ENCODE data around the gene CKAP4.
A peak's percentile ranks its signal among the peaks of the same experiment; 100 is the strongest.
"Not testable (repeated sequence)": the region's sequence is repeated elsewhere in the genome, so short reads cannot be mapped to it uniquely, and the experiment has no call there.

CKAP4 gene

GRCh38 chr12:106247674-106248311 is at the start of gene CKAP4:
TSS of gene CKAP4 (minus strand) at chr12:106248020. CDS start at chr12:106247851, 169 bp downstream.
- DNase-seq = peak; percentile 87

DNA sequence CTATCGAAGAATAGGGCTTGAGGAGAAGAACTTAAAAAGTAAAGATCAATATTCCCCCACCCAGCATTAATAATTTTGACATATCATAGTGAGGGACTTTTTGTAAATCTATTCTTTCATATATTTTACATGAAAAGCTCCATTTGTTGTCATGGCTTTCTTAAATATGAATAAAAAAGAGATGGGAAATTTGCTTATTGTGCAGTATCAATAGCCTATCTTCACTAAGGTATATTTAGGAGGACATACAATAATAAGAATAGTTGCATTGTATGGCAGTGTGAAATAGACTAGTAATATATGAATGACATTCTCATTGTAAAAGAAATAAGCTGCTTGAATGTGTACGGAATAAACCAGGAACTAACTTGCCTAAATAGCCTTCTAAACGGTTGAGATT is 49.3 kb upstream of the CKAP4 start:
- DNase-seq = no peak

- no peak for DNase-seq
These were observed 48.5 kb upstream of the CKAP4 start for GRCh38 chr12:106296179-106296877.

DNA sequence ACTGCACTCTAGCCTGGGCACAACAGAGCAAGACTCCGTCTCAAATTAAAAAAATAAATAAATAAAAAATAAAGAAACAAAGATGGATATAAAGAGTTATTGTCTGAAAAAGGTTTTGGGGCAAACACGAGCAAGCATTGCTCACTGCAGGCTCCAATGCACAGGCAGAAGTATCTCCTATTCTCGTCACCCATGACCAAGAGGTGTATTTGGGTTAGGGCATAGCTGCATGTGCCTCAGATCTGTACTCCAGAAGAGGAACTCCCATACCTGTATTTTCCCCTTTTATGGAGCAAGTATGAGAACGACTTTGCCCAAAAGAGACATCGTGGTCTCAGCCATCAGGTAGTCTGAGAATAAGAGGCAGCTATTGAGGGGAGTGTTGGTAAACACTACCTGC is 44.5 kb upstream of the CKAP4 start:
- DNase-seq = no peak

DNA sequence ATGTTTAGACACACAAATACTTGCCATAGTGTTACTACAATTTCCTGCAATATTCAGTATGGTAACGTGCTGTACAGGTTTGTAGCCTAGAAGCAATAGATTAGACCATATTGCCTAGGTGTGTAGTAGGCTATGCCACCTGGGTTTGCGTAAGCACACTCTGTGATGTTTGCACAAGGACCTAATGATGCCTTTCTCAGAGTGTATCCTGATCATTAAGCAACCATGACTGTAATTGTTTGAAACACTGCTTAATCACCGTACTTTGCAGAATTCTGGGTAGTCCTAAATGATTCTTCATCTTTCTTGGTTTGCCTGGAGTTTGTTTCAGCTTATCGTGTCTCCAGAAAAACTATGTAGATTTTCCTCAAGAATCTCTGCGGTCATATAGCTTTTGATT is 43.5 kb upstream of the CKAP4 start:
- DNase-seq = no peak

GRCh38 chr12:106290666-106291065 is 42.8 kb upstream of the CKAP4 start:
- DNase-seq = no peak

- no peak for DNase-seq
These were observed 41.4 kb upstream of the CKAP4 start for GRCh38 chr12:106289196-106289681.

- DNase-seq = no peak
These were observed 40.8 kb upstream of the CKAP4 start for GRCh38 chr12:106288494-106289195.

DNA sequence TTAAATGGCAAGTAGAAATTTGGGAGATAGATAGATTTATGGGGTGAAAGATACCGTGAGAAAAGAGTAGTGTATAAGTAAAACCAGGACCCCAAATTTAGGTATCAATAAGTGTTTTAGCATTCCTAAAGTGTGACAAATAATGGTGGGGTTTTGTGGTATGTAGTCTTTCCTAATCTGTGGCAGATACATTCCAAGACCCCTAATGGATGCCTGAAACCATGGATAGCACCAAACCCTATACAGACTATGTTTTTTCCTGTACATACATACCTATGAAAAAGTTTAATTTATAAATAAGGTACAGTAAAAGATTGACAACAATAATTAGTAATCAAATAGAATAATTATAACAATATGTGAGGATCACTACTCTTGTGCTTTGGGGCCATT is 40.3 kb upstream of the CKAP4 start:
- no peak for DNase-seq

- DNase-seq = no peak
These were observed 39.5 kb upstream of the CKAP4 start for GRCh38 chr12:106287364-106287763.

GRCh38 chr12:106286576-106287162 is 38.8 kb upstream of the CKAP4 start:
- not testable (repeated sequence) for DNase-seq

DNA sequence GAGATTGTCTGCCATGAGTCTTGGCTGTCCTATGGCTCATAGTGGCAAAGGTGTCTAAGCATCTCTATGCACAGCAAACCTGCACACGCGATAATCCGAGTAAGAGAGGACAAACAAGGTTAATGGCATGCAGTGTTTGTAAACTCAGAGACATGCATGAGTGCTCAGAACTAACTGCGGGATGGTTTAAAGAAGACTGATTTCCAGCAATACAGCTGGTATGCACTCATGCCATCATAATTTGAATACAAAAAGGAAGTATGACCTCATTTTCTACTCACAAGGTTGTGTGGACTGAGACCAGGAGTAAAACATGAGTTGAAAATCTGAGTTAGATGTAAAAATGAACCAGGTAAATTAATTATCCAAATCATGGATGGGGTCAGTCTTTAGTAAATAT is 38.2 kb upstream of the CKAP4 start:
- peak; percentile 12 for DNase-seq

- no peak for DNase-seq
These were observed 36.7 kb upstream of the CKAP4 start for GRCh38 chr12:106284358-106285105.

DNA sequence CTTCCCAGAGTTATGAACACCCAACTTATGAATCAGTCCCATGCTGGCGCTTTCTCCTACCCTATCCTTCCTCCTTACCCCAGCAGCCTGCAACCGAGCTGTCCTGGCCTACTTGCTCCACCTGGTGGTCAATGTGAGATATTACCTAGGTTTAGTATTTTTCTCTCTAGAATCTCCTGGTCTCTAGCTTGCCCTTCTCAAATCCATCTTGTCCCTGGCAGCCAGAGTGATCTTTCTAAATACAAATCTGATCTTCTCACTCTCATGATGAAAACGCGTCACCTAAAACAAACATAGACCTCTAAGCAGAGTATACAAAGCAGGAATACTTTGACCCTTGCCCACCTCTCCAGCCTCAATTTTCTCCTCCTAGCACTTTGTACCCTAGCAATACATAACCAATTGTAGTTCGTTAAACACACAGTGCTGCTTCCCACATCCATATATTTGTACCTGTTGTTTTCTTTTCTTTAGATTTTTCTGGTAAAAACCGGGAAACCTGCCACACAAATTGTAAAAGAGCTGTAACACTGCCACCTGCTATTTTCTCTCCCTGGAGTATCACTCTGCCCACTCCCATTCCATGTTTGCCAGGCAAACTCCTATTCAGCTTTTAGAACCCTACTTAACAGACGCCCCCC is 34.8 kb upstream of the CKAP4 start:
- DNase-seq = peak; percentile 79

DNA sequence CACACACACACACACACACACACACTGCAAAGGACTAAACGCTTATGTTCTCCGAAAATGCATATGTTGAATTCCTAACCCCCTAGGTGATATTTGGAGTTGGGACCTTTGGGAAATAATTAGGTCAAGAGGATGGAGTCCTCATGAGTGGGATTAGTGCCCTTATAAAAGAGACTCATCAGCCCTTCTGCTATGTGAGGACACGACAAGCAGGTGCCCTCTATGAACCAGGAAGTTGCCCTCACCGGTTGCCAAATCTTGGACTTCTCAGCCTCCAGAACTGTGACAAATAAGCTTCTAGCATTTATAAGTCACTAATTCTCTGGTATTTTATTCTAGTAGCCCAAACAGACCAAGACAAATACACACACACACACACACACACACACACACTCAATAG is 34.0 kb upstream of the CKAP4 start:
- DNase-seq = no peak

GRCh38 chr12:106281056-106281782 is 33.4 kb upstream of the CKAP4 start:
- no peak for DNase-seq

DNA sequence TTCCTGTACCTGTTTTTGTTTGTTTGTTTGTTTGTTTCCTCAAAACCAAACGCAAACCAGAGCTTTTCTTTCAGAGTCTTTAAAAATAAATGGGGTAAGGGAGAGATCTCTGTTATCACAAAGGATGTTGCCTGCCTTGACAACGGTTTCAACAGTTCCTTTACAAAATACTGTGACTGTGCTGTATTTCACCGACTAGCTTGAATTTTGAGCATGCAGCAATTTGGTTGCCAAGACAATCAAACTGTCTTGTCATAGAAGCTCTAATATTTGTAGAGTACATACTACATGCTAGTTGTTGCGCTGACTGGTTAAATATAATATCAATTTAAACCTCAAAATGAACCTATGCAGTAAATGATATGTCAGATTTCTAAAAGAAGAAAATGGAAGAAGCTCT is 32.3 kb upstream of the CKAP4 start:
- no peak for DNase-seq

DNA sequence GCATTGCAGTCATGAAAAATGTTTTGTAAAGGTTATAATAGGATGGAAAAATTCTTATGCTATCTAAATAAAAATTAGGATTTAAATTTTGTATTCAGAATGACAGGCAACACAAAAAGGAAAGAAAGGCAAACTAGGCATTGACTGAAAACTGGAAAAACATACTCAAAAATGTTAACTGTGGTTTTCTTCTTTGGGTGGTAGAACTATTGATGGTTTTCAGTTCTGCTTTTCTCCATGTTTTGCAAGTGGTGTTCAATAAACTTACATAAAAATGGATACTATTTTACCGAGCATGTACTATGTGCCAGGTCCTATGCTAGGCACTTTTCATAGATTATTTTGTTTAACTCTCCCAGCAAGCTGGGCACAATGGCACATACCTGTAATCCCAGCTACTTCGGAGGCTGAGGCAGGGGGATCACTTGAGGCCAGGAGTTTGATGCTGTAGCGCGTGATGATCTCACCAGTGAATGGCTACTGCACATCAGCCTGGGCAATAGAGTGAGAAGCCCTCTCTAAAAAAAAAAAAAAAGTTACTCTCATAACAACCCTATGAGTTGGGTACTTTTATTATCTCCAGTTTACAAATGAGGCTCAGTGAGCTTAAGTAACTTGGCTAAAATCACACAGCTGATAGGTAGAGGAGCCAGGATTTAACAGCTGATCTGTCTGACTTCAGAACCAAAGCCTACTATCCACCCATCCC is 28.4 kb upstream of the CKAP4 start:
- DNase-seq = no peak

DNA sequence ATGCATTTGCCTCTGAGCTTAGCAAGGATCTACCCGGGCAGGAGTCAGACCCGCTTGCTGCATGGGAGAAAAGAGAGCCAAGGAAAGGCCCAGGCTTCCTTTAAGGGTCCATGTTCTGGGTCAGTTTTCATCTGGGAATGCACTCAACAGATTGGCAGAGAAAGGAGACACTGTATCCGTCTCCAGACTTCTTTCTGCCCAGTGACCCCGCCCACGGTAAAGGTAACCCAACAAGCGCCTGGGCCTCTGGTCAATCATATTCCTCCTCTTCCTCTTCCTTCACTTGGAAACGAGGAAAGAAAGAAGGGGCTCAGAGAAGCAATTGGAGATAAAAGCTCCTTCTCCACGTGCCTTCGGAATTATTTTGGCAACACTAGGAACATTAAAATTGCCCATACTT is 27.6 kb upstream of the CKAP4 start:
- no peak for DNase-seq

- DNase-seq = no peak
These were observed 26.8 kb upstream of the CKAP4 start for GRCh38 chr12:106274575-106275121.

DNA sequence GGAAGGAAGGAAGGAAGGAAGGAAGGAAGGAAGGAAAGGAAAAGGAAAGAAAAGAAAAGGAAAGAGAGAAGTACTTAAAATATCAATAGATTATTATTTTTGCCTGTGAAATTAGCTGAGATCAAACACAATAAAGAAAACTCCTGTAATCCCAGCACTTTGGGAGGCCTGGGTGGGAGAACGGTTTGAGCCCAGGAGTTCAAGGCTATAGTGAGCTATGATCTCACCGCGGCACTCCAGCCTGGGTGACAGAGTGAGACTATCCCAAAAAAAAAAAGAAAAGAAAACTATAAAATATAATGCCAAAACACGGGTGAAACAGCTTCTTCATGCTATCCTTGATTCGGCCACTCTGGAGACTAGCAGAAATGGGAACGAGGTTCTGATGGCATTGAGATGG is 26.2 kb upstream of the CKAP4 start:
- no peak for DNase-seq
